Fibroblast of skin of right biceps (primary cell): ENCODE data around the gene ALG10.
"Not testable (repeated sequence)": the region's sequence is repeated elsewhere in the genome, so short reads cannot be mapped to it uniquely, and the experiment has no call there.

ENCODE experiments used
- DNase-seq: peaks from one replicate; pipeline ENCODE4 v3.0.0-alpha.2; 2013

Gene ALG10

GRCh38 chr12:34022079-34022830, at the start of gene ALG10:
Gene ALG10 (plus strand): TSS chr12:34022496. CDS start chr12:34022600, 104 bp downstream.
- peak; percentile 98 for DNase-seq

- DNase-seq, result not testable (repeated sequence)
Measured at GRCh38 chr12:33972884-33973283, 49.4 kb upstream of the ALG10 start.

- no peak for DNase-seq
Measured at GRCh38 chr12:33977887-33978286, 44.4 kb upstream of the ALG10 start.

DNA sequence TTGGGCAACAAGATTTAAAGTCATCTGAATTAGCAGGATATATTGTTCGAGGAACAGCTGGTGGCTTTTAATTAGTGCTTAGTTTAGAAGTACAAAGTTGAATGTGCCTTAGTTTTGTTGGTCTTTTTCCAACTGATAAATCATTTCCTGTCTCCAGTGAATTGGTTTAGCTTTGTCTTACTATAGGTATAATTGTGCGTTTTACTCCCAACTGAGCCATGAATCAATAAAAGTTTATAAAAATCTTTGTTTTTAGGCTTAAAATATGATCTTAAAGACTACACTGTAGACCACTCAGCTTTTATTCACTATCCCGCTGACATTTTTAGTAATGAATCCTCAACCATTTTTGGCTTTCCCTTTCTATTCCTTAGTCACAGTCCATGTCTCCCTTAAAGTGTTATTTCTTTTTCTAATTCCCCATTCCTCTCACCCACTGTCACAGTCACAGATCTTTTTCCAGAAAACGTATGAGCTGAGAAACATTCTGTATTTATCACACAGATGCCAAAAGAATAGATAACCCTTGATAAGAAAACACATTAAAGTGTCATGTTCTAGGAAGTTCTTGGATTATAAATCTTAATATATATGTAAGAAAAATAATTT, 34.0 kb upstream of the ALG10 start:
- no peak for DNase-seq

DNA sequence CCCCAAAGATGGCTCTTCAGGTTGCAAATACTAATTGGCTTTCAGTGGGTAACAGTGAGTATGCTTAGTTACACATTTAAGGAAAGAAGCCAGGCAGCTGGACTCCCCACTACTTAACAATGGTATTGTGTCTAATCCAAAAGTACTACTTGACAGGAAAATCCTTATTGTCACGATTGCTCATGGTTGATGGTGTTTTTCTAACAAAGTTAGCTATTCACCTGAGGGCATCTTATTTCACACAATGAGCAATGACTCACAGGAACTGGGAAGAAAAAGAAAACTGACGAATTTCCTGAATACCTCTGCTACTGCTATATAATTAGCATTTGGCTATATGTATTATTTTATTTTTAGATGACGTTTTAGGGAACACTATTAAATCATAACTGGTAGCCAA, 33.4 kb upstream of the ALG10 start:
- DNase-seq, result no peak

- no peak for DNase-seq
Measured at GRCh38 chr12:33994857-33995808, 27.2 kb upstream of the ALG10 start.

DNA sequence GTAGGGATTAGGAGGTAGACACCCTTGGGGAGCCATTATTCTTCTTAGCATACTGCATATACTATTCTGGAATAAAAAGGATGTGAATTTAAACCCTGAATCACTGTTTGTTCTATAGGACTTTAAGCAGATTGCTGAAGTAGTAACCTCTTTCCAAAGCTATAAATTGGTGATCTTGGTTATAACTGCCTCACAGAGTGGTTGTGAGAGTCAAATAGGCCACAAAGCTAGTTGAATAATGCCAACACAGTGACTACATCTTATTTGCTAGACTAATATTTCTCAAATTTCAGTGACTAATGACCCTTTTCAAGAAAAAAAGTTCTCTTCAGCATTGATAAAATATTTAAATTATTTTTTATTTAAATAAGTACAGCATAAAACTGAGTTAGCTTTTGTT, 13.5 kb upstream of the ALG10 start:
- not testable (repeated sequence) for DNase-seq

DNA sequence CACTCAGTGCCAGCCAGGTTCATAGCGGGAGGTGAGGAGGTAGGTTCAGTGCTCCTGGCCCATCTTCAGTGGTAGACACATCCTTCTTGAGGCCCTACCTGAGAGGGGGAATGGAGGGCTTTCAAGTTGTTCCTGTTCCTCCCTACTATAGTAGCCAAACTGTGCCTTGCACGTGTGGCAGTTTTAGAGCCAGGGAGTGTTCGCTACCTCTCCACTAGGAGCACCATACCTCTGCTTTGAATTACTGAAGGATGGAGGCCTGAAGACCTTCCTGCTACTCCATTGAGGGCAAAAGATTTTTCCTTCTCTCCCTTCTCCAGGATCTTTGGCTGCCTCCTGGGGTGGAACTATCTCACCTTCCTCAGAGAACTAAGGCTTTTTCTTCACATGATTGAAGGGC, 5.9 kb upstream of the ALG10 start:
- no peak for DNase-seq

DNA sequence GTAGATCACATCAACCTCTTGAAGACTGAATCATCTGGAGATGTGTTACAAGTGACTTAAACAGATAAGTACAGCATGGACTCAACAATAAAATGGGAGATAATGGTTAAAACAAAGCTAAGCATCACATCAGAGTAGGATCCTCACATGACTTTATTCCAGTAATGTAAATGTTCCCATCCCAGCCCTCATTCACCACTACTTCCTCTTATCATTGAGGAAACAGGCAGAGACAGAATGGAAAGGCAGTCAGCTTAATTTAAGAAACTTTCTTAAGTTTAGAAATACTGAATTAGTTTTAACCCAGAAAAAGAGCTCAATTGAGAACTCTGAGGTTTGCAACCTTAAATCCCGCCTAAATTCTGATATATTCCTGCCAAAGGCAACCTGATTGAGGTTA, 1.2 kb upstream of the ALG10 start:
- DNase-seq, result no peak

DNA sequence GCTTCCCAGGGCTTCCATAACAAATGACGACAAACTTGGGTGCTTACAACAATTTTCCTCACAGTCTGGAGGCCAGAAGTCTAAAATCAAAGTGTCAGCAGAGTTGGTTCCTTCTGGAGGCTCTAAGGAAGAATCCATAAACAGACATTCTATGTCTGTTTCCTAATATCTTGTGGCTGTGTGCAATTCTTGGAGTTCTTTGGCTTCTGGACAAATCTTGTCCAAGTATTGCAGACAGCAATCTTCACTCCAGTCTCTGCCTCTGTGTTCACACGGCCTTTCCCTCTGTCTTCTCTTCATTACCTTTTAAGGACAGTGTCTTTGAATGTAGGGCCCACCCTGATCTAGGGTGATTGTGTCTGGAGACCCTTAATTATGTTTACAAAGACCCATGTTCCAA, 5.4 kb downstream of the ALG10 start:
- DNase-seq, result peak; percentile 2

DNA sequence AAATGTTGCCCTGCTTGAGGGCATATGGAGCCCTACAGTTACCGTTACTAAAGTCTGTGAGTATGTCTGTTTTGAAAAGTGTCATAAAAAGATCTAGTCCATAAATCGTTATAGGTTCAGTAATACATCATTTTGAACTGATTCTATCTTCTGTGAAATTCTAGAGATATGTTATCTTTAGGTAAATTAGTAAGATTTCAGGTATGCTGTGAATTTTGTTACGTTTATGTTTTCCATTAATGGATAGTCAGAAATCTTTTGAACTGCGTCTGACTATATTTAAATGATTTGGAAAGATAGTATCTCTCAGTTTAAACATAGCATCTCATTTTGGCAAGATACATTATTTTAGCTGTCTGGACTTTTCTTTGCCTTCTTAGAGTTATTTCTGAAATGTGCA, 8.3 kb downstream of the ALG10 start:
- no peak for DNase-seq

DNA sequence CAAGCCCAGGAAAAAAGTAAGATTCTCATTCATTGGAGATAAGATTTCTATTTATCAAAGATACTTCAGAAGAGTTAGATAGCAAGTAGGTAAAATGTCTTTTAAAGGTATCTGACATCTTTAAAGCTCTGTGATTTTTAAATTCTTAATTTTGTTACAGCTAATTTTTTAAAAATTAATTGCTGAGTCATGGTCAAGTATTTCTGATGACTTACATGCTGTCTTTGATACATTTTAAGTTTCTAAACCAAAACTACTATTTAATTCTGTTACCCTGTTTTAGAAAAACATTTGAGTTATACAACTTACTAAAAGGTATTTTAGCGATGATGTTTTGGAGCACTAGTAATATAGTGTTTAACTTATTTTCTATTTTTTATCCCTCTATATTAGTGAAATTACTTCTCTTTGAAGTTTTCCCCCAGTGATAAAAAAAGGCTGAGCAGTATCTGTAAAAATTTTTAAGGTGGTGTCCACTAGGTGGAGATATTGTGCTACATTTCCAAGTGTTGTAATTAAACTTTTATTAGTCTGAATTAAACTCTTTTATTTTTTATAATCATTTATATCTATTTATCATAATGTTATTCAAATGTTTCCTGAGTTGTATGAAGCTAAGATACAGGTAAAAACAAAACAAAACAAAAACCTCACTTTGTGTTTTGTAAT, 11.5 kb downstream of the ALG10 start:
- peak; percentile 8 for DNase-seq

- not testable (repeated sequence) for DNase-seq
Measured at GRCh38 chr12:34038357-34038756, 16.1 kb downstream of the ALG10 start.

DNA sequence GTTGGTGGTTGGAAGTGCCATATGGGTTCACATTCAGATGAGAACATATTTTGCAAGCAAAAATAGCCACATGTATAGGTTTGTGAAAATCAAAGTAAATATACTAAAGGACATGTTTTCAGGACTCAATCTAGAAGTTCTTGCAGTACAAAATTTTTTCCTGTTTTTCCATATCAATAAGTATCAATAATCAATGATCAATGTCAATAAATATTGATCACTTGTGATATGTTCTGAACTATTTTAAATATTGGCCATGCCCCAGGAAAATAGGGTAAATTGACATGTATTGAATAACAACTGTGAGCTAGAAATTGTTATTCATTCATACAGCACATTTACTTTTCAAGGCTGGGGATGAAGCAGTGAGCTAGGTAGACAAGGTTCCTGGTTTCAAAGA, 24.3 kb downstream of the ALG10 start:
- DNase-seq, result no peak

- not testable (repeated sequence) for DNase-seq
Measured at GRCh38 chr12:34047855-34048254, 25.6 kb downstream of the ALG10 start.

- DNase-seq, result no peak
Measured at GRCh38 chr12:34048714-34049113, 26.4 kb downstream of the ALG10 start.

DNA sequence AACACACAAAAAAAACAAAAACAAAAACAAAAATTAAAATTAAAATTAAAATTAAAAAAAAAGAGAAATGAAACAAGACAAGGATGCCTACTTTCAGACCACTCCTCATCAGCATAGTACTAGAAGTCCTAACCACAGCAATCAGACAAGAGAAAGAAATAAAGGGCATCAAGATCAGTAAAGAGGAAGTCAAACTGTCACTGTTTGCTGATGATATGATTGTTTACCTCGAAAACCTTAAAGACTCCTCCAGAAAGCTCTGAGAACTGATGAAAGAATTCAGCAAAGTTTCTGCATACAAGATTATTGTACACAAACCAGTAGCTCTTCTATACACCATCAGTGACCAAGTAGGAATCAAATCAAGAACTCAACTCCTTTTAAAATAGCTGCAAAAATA, 29.2 kb downstream of the ALG10 start:
- no peak for DNase-seq

- no peak for DNase-seq
Measured at GRCh38 chr12:34054938-34055337, 32.6 kb downstream of the ALG10 start.
